Renal pelvis (tissue), 4 donors: ENCODE data around the gene IDS. TPM values are rescaled to one million over a fixed set of nuclear protein-coding genes. Genes with fewer than 3 reads are reported as not detected.
"Not testable (repeated sequence)": the region's sequence is repeated elsewhere in the genome, so short reads cannot be mapped to it uniquely, and the experiment has no call there.

ENCODE experiments used
- DNase-seq: peaks from one replicate; pipeline ENCODE4 v3.0.0-alpha.2; 2013
- polyA plus RNA-seq, 3 donors: library from polyadenylated mRNA; unstranded; fragments of 120-200 nt; gene quantifications; one replicate each; pipeline ENCODE4 v1.2.1, GENCODE V29; 2013; ENCODE audit not compliant: insufficient read length in 3 of 3

The IDS gene
- polyA plus RNA-seq, 3 donors, result 25.5 to 40.1 (median 37.8) TPM

- DNase-seq, result not testable (repeated sequence)
Observed at GRCh38 chrX:149534926-149535602, 30.0 kb upstream of the IDS start.

- DNase-seq, result not testable (repeated sequence)
Observed at GRCh38 chrX:149533999-149534398, 28.9 kb upstream of the IDS start.

GRCh38 chrX:149532868-149533267 is 27.8 kb upstream of the IDS start:
- DNase-seq, result not testable (repeated sequence)

GRCh38 chrX:149531599-149531998 is 26.5 kb upstream of the IDS start:
- no peak for DNase-seq

- DNase-seq, result no peak
Observed at GRCh38 chrX:149528381-149528780, 23.3 kb upstream of the IDS start.

GRCh38 chrX:149527705-149528104 is 22.6 kb upstream of the IDS start:
- DNase-seq, result no peak

- not testable (repeated sequence) for DNase-seq
Observed at GRCh38 chrX:149526318-149527033, 21.4 kb upstream of the IDS start.

GRCh38 chrX:149525903-149526302 is 20.8 kb upstream of the IDS start:
- not testable (repeated sequence) for DNase-seq

GRCh38 chrX:149525389-149525788 is 20.3 kb upstream of the IDS start:
- not testable (repeated sequence) for DNase-seq

GRCh38 chrX:149522916-149523315 is 17.8 kb upstream of the IDS start:
- no peak for DNase-seq

- no peak for DNase-seq
Observed at GRCh38 chrX:149521438-149521837, 16.3 kb upstream of the IDS start.

GRCh38 chrX:149520636-149521277 is 15.7 kb upstream of the IDS start:
- not testable (repeated sequence) for DNase-seq

GRCh38 chrX:149518236-149518635 is 13.1 kb upstream of the IDS start:
- DNase-seq, result no peak

GRCh38 chrX:149517308-149517707 is 12.2 kb upstream of the IDS start:
- DNase-seq, result no peak

GRCh38 chrX:149516604-149517003 is 11.5 kb upstream of the IDS start:
- DNase-seq, result no peak

GRCh38 chrX:149515954-149516602 is 11.0 kb upstream of the IDS start:
- no peak for DNase-seq

GRCh38 chrX:149513825-149514428 is 8.8 kb upstream of the IDS start:
- DNase-seq, result no peak

GRCh38 chrX:149512225-149512885 is 7.2 kb upstream of the IDS start:
- no peak for DNase-seq

GRCh38 chrX:149511081-149511480 is 6.0 kb upstream of the IDS start:
- no peak for DNase-seq

- DNase-seq, result no peak
Observed at GRCh38 chrX:149510386-149510785, 5.3 kb upstream of the IDS start.

- DNase-seq, result no peak
Observed at GRCh38 chrX:149508467-149508866, 3.4 kb upstream of the IDS start.

- no peak for DNase-seq
Observed at GRCh38 chrX:149506349-149506748, 1.2 kb upstream of the IDS start.
